Activated effector memory CD4-positive, alpha-beta T cell treated with anti-CD3 and anti-CD28 coated beads, Interleukin-2, amount 50 U/mL, for 16 hours (primary cell): ENCODE measurements around the gene WFDC2.

Experiments used
- DNase-seq: peaks from one replicate; pipeline ENCODE4 v3.0.0-alpha.2; 2020

The WFDC2 gene

DNA sequence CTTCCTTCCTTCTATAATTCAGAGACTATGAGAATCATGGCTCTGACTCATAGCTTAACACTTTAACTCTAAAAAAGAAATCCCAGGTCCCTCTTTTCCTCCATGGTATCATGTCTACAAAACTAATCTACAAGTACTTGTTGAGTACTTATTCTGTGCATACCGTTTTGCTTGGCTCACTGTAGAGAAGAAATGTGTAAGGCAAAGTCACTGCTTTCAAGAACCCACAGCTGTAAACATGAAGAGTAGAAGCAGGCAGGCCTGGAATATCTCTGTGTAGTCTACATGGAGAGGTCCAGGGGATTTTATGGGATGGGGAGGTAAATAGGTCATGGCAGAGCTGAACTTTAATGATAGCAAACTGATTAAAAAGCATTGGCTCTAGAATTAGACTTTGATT, 32.0 kb downstream of the WFDC2 start:
- no peak for DNase-seq

DNA sequence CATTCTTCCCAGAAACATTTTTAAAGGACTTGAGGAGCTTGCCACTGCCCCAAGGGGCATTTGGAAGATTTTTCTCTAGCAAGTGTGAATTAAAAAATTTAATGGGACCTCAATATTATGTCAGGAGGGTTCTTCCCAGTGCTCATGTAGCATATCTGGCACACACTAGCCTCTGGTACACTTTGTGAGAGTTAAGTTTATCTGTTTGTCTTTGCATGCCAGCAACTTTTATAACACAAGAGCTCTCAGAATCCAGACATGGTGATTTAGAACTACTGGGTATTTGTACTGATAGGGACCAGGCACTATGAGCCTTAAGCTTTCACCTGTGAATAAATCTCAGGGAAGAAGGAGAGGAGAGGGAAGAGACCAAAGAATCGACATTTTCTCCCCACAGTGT, 33.0 kb downstream of the WFDC2 start:
- DNase-seq: no peak

DNA sequence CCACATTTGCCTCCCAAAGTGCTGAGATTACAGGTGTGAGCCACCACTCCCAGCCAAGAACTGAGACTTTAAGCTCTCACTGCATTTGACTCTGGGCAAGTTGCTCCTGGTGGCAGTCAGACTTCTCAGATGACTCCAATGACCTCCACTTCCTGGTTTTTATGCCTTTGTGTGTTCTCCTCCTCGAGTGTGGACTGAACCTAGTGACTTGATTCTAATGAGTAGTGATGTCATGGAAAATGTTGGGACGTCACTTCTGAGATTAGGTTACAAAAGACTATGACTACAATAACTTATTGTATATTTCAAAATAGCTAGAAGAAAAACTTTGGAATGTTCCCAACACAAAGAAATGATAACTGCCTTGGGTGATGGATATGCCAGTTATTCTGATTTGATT, 33.9 kb downstream of the WFDC2 start:
- no peak for DNase-seq

DNA sequence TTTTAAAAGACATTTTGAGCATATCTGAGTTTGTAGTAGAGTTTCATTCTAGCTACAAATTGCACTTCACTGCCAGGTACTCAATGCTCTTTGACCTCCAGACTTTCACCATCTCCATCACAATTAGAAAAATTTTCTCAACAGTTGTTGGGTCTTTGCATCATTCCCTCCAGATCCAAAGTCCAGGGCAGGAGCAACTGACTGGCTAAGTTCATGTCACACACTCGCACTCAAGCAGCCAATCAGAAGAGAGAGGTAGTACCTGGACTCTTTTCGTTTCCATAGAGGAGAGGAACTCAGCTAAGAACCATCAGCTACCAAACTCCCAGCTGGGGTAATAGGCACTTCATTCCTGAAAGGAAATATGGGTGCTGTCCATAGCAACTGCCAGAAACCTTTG, 36.8 kb downstream of the WFDC2 start:
- no peak for DNase-seq

DNA sequence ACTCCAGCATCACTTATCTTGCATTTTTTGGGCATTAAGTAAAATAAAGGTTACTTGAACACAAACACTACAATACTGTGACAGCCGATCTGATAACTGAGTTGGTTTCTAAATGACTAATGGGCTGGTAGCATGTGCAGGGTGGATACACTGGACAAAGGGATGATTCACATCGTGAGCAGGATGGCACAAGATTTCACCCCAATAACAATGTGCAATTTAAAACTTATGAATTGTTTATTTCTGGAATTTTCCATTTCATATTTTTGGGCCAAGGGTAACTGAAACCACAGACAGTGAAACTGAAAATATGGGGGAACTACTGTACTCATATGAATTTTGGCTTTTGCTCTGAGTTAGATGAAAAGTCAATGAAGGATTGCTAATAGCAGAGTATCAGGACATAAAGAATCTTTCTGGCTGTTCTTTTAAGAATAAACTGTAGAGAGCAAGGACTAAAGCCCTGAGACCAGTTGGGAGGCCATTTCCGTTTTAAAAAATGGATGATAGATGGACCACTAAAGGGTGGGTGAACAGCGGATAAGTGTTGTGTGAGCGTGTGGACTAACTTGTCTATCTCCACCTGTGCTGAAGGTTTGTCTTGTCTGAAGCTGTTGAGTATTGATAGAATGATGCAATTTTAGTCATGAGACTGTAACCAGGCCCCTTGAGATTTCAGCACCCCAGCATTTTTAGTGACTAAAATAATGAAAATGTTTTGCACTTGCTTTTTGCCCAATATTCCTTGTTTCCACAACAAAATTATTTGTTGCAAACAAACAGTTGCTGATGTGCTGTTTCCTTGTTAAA, 37.7 kb downstream of the WFDC2 start:
- no peak for DNase-seq

DNA sequence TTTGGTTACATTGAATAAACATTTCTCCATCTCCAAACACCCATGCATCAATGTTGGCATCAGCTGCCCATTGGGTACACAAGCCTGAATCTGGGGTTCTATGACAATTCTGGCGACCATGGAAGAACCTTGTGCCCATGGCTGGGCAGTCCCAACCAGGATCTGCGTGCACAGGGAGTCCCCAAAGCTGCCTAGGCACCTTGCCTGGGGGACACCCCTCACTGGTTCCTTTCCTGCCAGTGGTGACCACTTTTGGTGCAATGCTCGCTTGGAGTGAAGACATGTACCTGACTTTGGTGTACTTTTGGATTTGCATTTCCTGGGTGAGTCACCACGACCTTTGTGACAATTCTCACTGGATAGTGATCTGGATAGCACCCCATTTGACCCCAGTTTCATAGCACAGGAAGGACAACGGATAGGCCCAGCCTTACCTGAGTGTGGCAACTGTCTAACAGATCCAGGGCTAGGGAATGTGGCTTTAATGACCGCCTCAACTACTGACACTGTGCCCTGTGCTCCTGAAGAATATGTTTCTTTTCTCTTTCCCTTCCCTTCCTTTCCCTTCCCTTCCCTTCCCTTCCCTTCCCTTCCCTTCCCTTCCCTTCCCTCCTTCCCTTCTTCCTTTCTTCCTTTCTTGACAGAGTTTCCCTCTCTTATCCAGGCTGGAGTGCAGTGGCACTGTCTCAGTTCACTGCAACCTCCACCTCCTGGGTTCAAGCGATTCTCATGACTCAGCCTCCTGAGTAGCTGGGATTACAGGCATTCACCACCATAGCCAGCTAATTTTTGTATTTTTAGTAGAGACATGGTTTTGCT, 38.7 kb downstream of the WFDC2 start:
- no peak for DNase-seq

DNA sequence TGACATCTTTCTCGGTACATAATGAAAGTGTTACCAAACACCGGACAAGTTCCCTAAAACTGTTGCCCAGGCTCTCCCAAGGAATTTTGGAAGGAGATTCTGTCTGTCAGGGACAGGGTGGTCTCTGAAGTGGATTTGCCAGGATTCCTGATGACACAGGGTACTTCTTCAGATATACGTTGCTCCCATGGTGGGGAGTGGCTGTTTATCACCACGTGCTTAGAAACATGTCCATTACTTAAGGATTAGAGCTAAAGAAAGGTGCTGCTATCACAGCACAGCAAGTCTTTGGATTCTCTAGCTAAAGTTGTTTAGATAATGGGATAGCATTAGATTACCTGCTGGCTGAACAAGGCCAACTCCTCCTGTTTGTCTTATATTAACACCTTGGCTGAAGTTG, 39.5 kb downstream of the WFDC2 start:
- DNase-seq: no peak

DNA sequence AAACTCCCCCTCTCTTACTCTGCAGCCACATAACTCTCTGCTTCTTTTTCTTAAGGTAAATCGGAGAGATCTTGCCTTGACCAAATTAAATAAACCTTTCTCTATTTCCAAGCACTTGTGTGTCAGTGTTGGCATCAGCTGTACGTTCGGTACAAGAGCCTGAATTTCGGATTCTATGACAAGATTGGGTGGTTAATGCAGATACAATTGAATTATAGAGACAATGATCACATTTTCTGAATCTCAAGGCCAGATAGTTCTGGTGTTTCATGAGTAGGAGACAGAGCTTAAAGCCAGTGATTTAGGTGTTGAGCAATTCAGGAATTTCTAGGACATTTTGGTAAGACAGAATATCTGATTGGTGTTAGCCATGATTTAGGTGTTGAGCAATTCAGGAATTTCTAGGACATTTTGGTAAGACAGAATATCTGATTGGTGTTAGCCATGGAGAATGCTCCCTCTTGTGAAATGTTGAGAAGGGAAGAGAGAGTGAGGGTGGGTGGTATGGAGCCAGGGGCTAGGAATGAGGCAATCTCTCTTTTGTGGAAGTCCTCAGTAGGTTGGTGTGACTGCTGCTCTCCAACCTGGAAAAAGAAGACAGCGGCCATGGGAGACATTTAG, 40.8 kb downstream of the WFDC2 start:
- DNase-seq: no peak

DNA sequence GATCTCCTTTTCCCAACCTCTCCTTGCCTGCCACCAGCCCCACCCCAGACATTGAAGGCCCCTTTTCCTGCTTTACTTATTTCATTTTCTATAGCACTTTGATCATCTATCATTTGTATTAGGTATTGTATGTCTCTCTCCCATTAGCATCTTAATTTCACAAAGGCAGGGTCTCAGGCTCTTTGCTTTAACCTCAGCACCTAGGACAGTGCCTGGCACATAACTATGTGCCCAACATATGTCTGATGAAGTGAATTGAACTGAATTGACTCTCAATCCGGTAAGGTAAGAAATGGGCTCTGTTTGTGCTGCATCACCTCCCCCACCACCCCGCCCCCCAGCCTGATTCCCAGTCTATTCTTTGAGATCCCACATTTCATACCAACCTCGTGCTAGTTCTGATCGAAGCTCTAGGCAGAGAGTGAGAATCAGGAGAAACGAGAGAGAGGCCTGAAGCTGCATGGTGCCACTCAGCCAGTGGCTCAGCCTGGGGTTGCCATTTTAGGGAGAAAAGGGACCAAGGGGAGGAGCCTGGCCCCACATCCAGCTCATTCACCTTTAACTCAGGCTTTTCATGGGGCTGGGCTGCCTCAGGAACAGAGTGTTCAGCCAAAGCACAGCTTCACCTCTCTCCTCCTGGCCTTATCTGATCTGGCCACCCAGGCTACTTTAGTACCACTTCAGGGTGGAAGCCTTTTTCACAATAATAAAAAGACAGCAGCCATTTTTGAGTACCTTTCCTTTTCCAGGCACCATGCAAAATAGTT, 45.8 kb downstream of the WFDC2 start, which contains the start of gene SPINT3:
Gene SPINT3 (minus strand): TSS at position 476 of the 767 bp plus-strand sequence. CDS start 14 bp downstream, at position 462.
- no peak for DNase-seq

DNA sequence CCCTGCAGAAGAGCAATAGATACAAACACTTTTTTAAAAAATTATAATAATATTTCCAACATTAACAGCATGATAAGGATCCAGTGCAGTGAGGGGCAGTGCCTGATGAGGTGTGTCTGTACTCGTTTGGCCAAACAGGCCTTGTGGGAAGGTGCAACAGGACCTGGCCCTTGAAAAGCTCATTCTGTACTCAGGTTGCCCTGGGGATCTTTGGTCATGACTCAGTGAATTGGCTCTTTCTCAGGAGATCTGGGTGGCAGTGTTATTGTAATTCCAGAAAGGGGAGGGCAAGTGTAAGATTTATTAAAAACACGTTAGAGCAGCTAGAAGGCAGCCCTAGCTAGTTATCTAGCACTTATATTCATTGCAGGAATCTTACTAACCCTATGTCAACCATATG, 48.7 kb downstream of the WFDC2 start:
- no peak for DNase-seq

DNA sequence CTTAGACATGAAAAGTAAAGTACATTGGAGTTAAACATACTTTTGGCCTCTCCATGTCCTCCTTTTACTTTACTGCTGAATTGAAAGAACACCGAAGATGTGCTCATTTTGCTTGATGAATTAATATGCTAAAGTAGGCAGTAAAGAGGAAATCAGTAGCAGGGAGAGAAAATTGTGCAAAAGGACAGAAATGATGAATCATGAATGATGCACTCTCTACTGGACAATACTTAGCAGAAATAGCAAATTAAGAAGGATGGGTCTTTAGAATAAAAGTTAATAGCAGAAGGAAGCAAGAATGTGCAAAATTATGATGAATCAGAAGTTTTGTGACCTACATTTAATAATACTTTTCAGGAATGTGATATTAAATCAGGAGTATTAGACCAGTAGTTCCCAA, 54.3 kb downstream of the WFDC2 start:
- DNase-seq: no peak

DNA sequence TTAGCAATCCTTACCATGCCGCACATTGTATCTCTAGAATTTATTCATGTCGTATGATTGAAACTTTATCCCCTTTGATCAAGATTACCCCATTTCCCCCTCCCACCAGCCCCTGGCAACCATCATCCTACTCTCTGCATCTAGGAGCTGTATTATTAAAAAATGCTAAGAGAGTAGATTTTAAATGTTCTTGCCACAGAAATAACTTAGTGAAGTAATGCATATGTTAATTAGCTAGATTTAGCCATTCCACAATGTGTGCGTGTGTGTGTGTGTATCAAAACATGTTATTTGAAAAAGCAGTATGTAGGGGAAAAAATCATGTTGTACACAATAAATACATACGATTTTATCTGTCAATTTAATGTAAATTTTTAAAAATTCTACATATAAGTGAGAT, 57.7 kb downstream of the WFDC2 start:
- DNase-seq: no peak
